Activated T-cell treated with anti-CD3 and anti-CD28 coated beads, Interleukin-2, amount 50 U/mL, for 72 hours (primary cell): ENCODE measurements around the gene CYS1. TPM values are rescaled to one million over a fixed set of nuclear protein-coding genes. Genes with fewer than 3 reads are reported as not detected.
A peak's percentile ranks its signal among the peaks of the same experiment; 100 is the strongest.

Source experiments
- ATAC-seq, 2 donors: fragments of 150-1000 bp; cut with Tn5 transposase; replicated peaks in 1 of 2; 2 replicates each; pipeline ENCODE4 v1.10.0; 2021; ENCODE audit warnings: moderate library complexity in 2 of 2, mild to moderate bottlenecking in 1 of 2
- DNase-seq, 2 donors: peaks; one replicate each; pipeline ENCODE4 v3.0.0; 2021 to 2022; ENCODE audit warnings: mixed read lengths in 1 of 2
- H3K27ac Mint-ChIP-seq: one replicate; pipeline ENCODE4 v1.8.0; 2022; ENCODE audit warnings: mild to moderate bottlenecking, moderate library complexity, mixed read lengths
- H3K27me3 Mint-ChIP-seq: one replicate; pipeline ENCODE4 v1.8.0; 2022; ENCODE audit warnings: low read depth, mixed read lengths
- H3K36me3 Mint-ChIP-seq, 2 donors: one replicate each; pipeline ENCODE4 v1.8.0; 2022; ENCODE audit warnings: mixed read lengths in 2 of 2, mild to moderate bottlenecking in 1 of 2; ENCODE audit not compliant: insufficient read depth in 2 of 2
- H3K4me1 Mint-ChIP-seq: one replicate; pipeline ENCODE4 v1.8.0; 2022; ENCODE audit warnings: low read depth, mixed read lengths
- H3K4me3 Mint-ChIP-seq, 2 donors: one replicate each; pipeline ENCODE4 v1.8.0; 2022; ENCODE audit warnings: mild to moderate bottlenecking in 2 of 2, mixed read lengths in 2 of 2, moderate library complexity in 2 of 2
- H3K9me3 Mint-ChIP-seq, 2 donors: one replicate each; pipeline ENCODE4 v1.8.0; 2022; ENCODE audit warnings: mixed read lengths in 2 of 2
- total RNA-seq, 2 donors: library from RNA; stranded (reverse); gene quantifications; one replicate each; pipeline ENCODE4 v1.2.3, GENCODE V29; 2022

Gene CYS1
- total RNA-seq, 2 donors from 2014 or later: 0.46 to 0.81 TPM

- Mint-ChIP-seq H3K27ac (no peak overlapping the region), H3K4me3 (no peak overlapping the region), H3K36me3 (peaks cover 0 to 2% of the 10 kb centered on the region in 2 donors), H3K9me3 (no peaks in the 10 kb centered on the region), H3K27me3 (peaks cover under 1% of the 10 kb centered on the region), H3K4me1 (peaks cover 6% of the 10 kb centered on the region)
- ATAC-seq: no peak
- DNase-seq: no peak
Measured at GRCh38 chr2:10047616-10048500, 32.4 kb downstream of the CYS1 start.

GRCh38 chr2:10046931-10047330 lies 33.3 kb downstream of the CYS1 start:
- no peaks in the 10 kb centered on the region for H3K9me3 Mint-ChIP-seq
- no peak overlapping the region for H3K4me3 Mint-ChIP-seq
- no peak overlapping the region for H3K27ac Mint-ChIP-seq
- H3K27me3 Mint-ChIP-seq: peaks cover 8% of the 10 kb centered on the region
- DNase-seq: no peak
- no peak for ATAC-seq
- H3K4me1 Mint-ChIP-seq: peaks cover 13% of the 10 kb centered on the region
- peaks cover 0 to 2% of the 10 kb centered on the region in 2 donors for H3K36me3 Mint-ChIP-seq

- ATAC-seq: no peak
Measured at GRCh38 chr2:10045561-10046355, 34.5 kb downstream of the CYS1 start.

GRCh38 chr2:10043906-10044601 lies 36.2 kb downstream of the CYS1 start:
- peaks cover 21% of the 10 kb centered on the region for H3K27me3 Mint-ChIP-seq
- peak overlapping the region; percentile 44 for H3K27ac Mint-ChIP-seq
- peak; percentile 78 to 80 for ATAC-seq
- peaks cover 0 to 2% of the 10 kb centered on the region in 2 donors for H3K36me3 Mint-ChIP-seq
- H3K4me3 Mint-ChIP-seq: peak overlapping the region; percentile 83 to 91
- peaks cover 13% of the 10 kb centered on the region for H3K4me1 Mint-ChIP-seq
- no peaks in the 10 kb centered on the region for H3K9me3 Mint-ChIP-seq
- peak; percentile 94 to 97 for DNase-seq

More at GRCh38 chr2:10045561-10046355, 34.5 kb downstream of the CYS1 start:
- Mint-ChIP-seq H3K27ac (no peak overlapping the region), H3K27me3 (peaks cover 17% of the 10 kb centered on the region), H3K9me3 (no peaks in the 10 kb centered on the region), H3K36me3 (peaks cover 0 to 2% of the 10 kb centered on the region in 2 donors), H3K4me3 (peak overlapping the region; percentile 16 to 34), H3K4me1 (peaks cover 13% of the 10 kb centered on the region)
- DNase-seq: no peak

DNA sequence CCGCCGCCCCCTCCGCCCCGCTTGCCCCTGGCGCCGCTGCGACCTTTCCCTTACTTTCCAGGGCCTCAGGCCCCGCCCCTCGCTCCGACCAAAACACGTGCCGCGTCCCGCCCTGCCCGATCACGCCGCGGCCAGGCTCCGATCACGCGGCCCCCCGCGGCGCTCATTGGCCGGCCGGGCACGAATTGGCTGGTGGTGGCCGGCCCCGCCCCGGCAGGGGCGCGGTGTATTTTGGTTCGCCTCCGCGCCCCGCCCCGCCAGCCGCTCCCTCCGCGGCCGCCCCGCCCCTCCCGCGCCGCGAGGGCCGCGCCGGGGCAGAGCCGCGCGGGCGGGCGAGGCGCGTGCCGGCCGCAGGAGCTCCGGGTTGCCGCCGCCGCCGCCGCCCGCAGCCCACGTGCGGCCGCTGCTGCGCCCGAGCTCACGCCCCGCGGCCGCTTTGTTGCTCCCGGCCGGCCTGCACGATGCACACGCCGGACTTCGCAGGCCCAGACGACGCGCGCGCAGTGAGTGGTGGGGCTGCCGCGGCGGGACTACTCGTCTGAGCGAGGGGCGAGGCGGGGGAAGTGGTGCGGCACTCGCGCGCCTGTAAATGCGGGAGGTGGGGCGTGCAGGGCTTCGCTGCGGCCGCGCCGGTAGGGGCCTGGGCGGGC lies 36.8 kb downstream of the CYS1 start, which contains the start of gene KLF11:
Gene KLF11, plus strand, starts transcription at position 295 of the 650 bp plus-strand sequence. Its CDS starts 167 bp downstream, at position 462.
- Mint-ChIP-seq H3K9me3 (no peaks in the 10 kb centered on the region), H3K4me1 (peaks cover 13% of the 10 kb centered on the region), H3K4me3 (peak within 1 kb of the TSS; percentile 87 to 91), H3K27ac (peak within 1 kb of the TSS; percentile 83), H3K36me3 (peaks cover 0 to 2% of the 10 kb centered on the region in 2 donors), H3K27me3 (peaks cover 21% of the 10 kb centered on the region)
- peak; percentile 81 to 87 for DNase-seq
- peak; percentile 76 for ATAC-seq

GRCh38 chr2:10042301-10043161 lies 37.7 kb downstream of the CYS1 start:
- peaks cover 21% of the 10 kb centered on the region for H3K27me3 Mint-ChIP-seq
- peak overlapping the region; percentile 85 to 87 for H3K4me3 Mint-ChIP-seq
- no peak for ATAC-seq
- peak; percentile 19 to 34 for DNase-seq
- H3K36me3 Mint-ChIP-seq: peaks cover 0 to 2% of the 10 kb centered on the region in 2 donors
- no peaks in the 10 kb centered on the region for H3K9me3 Mint-ChIP-seq
- H3K27ac Mint-ChIP-seq: peak overlapping the region; percentile 83
- H3K4me1 Mint-ChIP-seq: peaks cover 13% of the 10 kb centered on the region

DNA sequence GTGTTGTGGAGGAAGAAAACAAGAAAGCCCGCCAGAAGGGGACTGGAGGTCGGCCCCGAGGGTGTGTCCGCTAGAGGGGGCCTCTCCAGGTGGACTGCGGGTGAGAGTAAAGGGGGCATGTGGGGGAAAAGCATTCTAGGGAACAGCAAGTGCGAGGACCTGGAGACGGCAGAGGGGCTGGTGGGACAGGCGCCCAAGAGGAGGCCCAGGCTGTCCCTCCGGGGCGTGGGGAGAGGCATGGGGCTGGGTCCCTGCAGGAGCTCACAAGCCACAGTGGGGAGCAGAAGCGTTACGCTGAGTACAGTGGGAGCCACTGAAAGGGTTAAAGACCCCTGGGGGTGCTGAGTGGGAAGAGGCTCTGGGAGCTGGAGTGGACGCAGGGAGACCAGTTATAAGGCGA lies 38.5 kb downstream of the CYS1 start:
- ATAC-seq (no peak), DNase-seq (no peak)
- Mint-ChIP-seq H3K4me3 (peak overlapping the region; percentile 3 to 85), H3K4me1 (peaks cover 13% of the 10 kb centered on the region), H3K27me3 (peaks cover 21% of the 10 kb centered on the region), H3K36me3 (peaks cover 0 to 2% of the 10 kb centered on the region in 2 donors), H3K9me3 (no peaks in the 10 kb centered on the region), H3K27ac (no peak overlapping the region)

DNA sequence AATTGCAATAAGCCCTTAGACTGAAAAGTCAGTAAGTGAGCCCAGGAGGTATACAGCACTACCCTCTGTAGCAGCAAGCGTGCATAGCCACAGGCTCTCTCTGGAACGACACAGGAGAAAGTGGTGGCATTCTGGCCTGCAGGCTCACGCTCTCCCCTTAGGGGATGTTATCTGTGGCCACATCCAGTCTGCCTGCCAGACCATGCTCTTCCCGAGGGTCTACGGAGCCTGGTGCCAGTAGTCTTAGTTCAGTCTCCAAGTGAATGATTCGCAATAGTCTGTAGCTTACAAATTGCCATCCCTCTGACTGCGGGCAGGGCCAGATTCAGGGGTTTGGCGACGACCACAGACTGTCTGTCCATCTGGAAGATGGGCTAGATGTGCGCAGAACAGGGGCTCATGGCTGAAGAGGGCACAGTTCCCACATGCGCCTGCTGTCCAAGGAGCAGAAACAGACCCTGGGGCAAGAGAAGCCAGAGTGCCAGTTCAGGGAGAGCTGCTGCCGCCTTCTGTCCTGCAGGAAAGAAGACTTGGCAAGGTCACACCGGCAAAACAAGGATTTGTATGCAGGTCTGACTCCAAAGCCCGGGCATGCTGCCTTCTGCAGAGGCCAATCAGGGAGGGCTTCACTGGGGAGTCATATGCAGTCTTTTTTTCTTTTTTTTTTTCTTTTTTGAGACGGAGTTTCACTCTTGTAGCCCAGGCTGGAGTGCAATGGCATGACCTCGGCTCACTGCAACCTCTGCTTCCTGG lies 40.4 kb downstream of the CYS1 start:
- Mint-ChIP-seq H3K36me3 (peaks cover 0 to 2% of the 10 kb centered on the region in 2 donors), H3K4me1 (peaks cover 24% of the 10 kb centered on the region), H3K27ac (no peak overlapping the region), H3K9me3 (no peaks in the 10 kb centered on the region), H3K27me3 (peaks cover 21% of the 10 kb centered on the region), H3K4me3 (no peak overlapping the region)
- DNase-seq (no peak), ATAC-seq (no peak)

- Mint-ChIP-seq H3K27me3 (peaks cover 21% of the 10 kb centered on the region), H3K4me1 (peaks cover 25% of the 10 kb centered on the region), H3K36me3 (peaks cover 0 to 2% of the 10 kb centered on the region in 2 donors), H3K4me3 (no peak overlapping the region), H3K9me3 (no peaks in the 10 kb centered on the region), H3K27ac (no peak overlapping the region)
- no peak for DNase-seq
- ATAC-seq: no peak
Measured at GRCh38 chr2:10038716-10039115, 41.5 kb downstream of the CYS1 start.

DNA sequence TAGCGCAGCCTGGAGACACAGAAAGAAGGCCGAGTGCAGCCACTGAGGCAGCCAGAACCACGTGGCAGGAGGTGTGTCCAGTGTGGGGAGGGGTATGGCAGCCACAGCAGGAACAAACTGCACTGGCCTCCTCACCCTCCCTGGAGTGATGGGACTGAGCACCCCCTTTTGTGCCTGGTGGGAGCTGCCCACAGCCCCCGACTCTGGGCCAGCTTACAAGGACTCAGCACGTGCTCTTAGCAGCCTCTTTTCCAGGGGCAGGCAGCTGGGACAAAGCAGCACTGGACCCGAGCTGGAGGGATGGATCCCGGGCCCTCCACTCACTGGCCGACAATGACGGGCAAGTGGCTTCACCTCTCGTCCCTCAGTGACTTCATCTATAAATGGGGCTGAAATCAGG lies 42.1 kb downstream of the CYS1 start:
- Mint-ChIP-seq H3K9me3 (no peaks in the 10 kb centered on the region), H3K36me3 (peaks cover 0 to 2% of the 10 kb centered on the region in 2 donors), H3K27me3 (peaks cover 21% of the 10 kb centered on the region), H3K4me3 (no peak overlapping the region), H3K4me1 (peaks cover 25% of the 10 kb centered on the region), H3K27ac (no peak overlapping the region)
- DNase-seq (no peak), ATAC-seq (no peak)
